Activated T-cell treated with anti-CD3 and anti-CD28 coated beads, Interleukin-2, amount 50 U/mL, for 24 hours (primary cell): ENCODE measurements around the gene PRKCZ.

Experiments
- DNase-seq: peaks from one replicate; pipeline ENCODE4 v3.0.0-alpha.2; 2020
- H3K27ac Mint-ChIP-seq: 2 replicates; pipeline ENCODE4 v1.8.0; 2020; ENCODE audit warnings: mild to moderate bottlenecking, mixed read lengths
- H3K27me3 Mint-ChIP-seq: 2 replicates; pipeline ENCODE4 v1.8.0; 2020; ENCODE audit warnings: mixed read lengths
- H3K36me3 Mint-ChIP-seq: 2 replicates; pipeline ENCODE4 v1.8.0; 2020; ENCODE audit warnings: low read depth, mixed read lengths
- H3K4me1 Mint-ChIP-seq: 2 replicates; pipeline ENCODE4 v1.8.0; 2020; ENCODE audit warnings: low read depth, mixed read lengths
- H3K4me3 Mint-ChIP-seq: 2 replicates; pipeline ENCODE4 v1.8.0; 2020; ENCODE audit warnings: mild to moderate bottlenecking, moderate library complexity, mixed read lengths
- H3K9me3 Mint-ChIP-seq: 2 replicates; pipeline ENCODE4 v1.8.0; 2020; ENCODE audit warnings: mixed read lengths

Gene PRKCZ

GRCh38 chr1:2202008-2202575 is 151.9 kb downstream of the PRKCZ start:
- DNase-seq = no peak
- Mint-ChIP-seq H3K36me3 (no peaks in the 10 kb centered on the region), H3K4me1 (peaks cover 28% of the 10 kb centered on the region), H3K27ac (peak overlapping the region; percentile 41), H3K9me3 (no peaks in the 10 kb centered on the region), H3K27me3 (no peaks in the 10 kb centered on the region), H3K4me3 (no peak overlapping the region)

GRCh38 chr1:2202843-2203601 is 152.8 kb downstream of the PRKCZ start:
- Mint-ChIP-seq H3K36me3 (no peaks in the 10 kb centered on the region), H3K9me3 (no peaks in the 10 kb centered on the region), H3K4me1 (peaks cover 25% of the 10 kb centered on the region), H3K27me3 (no peaks in the 10 kb centered on the region), H3K27ac (no peak overlapping the region), H3K4me3 (no peak overlapping the region)
- no peak for DNase-seq

DNA sequence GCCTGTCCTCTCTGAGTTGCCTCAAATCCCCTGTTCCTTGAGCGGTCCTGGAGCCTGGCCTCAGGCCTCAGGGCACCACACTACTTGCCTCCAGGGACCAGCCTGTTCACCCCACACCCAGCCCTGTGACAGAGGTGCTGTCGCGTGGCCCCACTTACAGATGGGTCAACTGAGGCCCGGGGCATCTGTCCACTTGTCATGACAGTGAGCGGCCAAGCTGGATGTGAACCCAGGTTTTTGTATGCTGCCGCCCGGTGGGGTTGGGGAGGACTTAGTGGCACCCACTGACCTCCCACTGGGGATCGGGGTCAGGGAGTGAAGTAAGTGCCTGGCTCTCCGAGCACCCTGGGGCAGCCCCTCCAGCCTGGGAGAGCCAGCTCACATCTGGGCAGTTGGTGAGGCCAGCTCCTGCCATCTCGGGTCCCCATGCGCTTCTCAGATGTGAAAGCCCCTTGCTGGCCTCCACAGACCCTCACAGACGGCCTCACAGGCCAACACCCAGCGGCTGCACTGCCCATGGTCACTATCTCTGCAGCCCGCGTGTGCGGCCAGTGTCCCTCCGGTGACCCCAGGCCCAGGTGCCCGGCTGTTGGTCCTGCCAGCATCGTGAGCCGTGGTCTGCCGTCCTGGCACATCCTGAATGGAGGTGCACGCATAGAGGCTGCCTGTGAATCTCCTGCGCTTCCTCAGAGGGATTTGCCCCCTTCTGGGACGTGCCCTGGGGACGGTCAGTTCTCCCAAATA is 153.6 kb downstream of the PRKCZ start:
- no peaks in the 10 kb centered on the region for H3K9me3 Mint-ChIP-seq
- DNase-seq = no peak
- H3K4me1 Mint-ChIP-seq = peaks cover 16% of the 10 kb centered on the region
- no peaks in the 10 kb centered on the region for H3K27me3 Mint-ChIP-seq
- no peaks in the 10 kb centered on the region for H3K36me3 Mint-ChIP-seq
- no peak overlapping the region for H3K27ac Mint-ChIP-seq
- no peak overlapping the region for H3K4me3 Mint-ChIP-seq

DNA sequence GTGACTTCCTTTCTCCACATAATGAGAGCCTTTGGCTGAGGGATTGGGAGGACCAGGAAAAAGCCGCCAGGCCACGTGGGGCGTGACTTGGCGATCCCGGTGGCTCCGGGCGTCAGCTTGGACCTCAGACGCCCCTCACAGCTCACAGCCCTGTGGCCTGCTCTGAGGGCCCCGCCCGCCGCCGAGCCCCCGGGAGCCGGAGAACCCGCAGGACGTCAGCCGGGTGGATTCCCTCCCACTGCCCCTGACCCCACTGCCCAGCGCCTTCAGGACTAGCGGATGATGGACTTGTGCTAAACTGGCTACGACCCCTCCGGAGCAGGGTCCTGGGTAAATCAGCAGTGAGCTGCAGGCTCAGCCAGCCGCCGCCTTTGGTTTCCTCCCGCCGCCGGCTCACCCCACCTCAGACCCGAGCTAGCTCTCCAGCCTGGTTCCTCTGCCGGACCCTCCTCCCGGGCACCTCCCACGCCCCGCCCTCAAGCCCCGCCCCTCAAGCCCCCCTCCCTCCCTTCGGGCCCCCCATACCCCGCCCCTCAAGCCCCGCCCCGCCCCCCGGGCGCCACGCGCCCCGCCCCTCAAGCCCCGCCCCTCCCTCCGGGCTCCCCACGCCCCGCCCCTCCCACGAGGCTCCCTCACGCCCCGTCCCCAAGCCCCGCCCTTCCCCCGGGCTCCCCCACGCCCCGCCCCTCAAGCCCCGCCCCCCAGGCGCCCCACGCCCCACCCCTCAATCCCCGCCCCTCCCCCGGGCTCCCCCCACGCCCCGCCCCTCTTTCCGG is 154.4 kb downstream of the PRKCZ start:
- no peak overlapping the region for H3K27ac Mint-ChIP-seq
- no peak for DNase-seq
- peaks cover 9% of the 10 kb centered on the region for H3K4me1 Mint-ChIP-seq
- H3K9me3 Mint-ChIP-seq = no peaks in the 10 kb centered on the region
- peak overlapping the region; percentile 36 for H3K4me3 Mint-ChIP-seq
- H3K27me3 Mint-ChIP-seq = no peaks in the 10 kb centered on the region
- H3K36me3 Mint-ChIP-seq = no peaks in the 10 kb centered on the region

DNA sequence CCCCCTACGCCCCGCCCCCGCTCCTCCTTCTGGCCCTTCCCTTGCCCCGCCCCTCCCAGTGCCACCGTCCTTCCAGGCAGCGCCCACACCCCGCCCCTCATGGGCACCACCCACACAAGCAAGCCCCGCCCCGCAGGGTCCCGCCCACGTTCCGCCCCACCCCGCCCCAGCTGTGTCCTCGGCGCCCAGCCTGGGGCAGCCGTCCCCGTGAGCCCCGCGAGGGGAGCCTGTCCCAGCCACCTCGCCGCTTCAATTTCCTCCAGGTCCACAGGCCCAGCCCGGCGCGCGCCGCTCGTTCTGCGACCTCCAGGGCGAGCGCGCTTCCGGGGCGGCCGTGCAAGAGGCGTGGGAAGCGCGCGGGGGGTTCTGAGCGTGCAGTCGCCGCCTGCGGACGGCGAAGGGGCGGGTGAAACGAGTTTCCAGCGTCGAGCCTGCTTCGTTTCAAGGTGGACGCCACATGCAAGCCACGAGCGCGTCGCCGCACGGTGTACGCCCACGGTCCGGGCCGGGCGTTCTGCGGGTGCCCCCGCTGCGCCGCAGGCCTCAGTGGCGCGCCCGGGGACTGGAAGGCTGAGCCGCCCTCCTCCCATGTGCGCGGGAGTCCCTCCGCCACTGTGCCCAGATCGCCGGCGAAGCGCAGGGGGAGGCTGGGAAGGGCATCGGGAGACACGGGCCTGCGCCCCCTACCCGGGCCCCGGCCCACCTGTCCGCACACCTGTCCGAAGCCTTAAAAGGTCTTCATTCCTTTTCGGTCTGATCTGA is 155.2 kb downstream of the PRKCZ start:
- Mint-ChIP-seq H3K27ac (no peak overlapping the region), H3K27me3 (no peaks in the 10 kb centered on the region)

GRCh38 chr1:2206813-2207487 is 156.7 kb downstream of the PRKCZ start:
- Mint-ChIP-seq H3K4me1 (peaks cover 5% of the 10 kb centered on the region), H3K4me3 (no peak overlapping the region), H3K27ac (no peak overlapping the region), H3K36me3 (no peaks in the 10 kb centered on the region), H3K9me3 (no peaks in the 10 kb centered on the region), H3K27me3 (no peaks in the 10 kb centered on the region)
- no peak for DNase-seq

More for the DNA sequence above, 155.2 kb downstream of the PRKCZ start:
- peaks cover 5% of the 10 kb centered on the region for H3K4me1 Mint-ChIP-seq
- H3K36me3 Mint-ChIP-seq = no peaks in the 10 kb centered on the region
- peak overlapping the region; percentile 46 for H3K4me3 Mint-ChIP-seq
- H3K9me3 Mint-ChIP-seq = no peaks in the 10 kb centered on the region
- peak; percentile 92 for DNase-seq

DNA sequence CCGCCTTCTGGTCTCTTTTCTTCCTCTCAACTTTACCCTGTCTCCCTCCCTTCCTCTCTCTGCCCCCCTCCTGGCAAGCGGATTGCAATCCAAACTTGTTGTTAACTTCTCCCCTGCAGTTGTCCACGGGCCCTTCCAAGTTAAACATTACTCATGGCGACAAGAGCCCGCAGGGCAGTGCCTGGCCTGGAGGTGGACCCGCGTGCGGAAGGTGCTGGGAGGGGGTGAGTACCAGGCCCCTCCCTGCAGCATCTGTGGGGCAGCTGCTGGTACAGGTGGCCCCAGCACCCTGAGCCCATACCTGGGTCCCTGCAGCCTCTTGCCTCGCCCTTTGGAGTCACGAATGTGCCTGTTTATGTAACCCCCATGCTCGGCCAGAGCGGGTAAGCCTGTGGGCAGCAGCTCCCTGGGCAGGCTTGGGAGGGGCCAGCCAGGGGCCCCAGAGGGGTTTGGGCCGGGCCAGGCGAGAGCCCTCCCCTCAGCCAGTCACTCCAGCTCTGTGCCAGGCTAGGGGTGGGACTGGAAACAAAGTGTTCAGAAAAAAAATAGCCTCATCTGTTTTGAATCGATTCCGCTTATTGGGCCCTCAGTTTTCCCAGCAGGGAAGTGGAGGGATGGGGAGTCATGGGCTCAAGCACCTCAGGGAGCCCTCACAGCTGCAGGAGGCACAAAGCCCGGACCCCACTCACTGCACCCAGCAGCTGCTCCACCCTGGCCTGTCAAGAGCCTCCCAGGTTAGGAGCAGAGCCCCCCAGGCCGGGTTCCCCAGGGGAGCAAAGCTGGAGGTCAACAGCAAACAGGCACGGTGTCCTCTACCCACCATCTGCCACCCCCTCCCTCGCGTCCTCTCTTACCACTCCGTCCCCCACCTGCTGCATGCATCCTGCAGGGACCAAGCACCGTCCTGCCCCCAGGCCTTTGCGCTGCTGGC is 158.4 kb downstream of the PRKCZ start:
- H3K27ac Mint-ChIP-seq = no peak overlapping the region
- H3K36me3 Mint-ChIP-seq = no peaks in the 10 kb centered on the region
- H3K27me3 Mint-ChIP-seq = no peaks in the 10 kb centered on the region
- DNase-seq = no peak
- no peaks in the 10 kb centered on the region for H3K9me3 Mint-ChIP-seq
- H3K4me1 Mint-ChIP-seq = peaks cover 13% of the 10 kb centered on the region
- no peak overlapping the region for H3K4me3 Mint-ChIP-seq

DNA sequence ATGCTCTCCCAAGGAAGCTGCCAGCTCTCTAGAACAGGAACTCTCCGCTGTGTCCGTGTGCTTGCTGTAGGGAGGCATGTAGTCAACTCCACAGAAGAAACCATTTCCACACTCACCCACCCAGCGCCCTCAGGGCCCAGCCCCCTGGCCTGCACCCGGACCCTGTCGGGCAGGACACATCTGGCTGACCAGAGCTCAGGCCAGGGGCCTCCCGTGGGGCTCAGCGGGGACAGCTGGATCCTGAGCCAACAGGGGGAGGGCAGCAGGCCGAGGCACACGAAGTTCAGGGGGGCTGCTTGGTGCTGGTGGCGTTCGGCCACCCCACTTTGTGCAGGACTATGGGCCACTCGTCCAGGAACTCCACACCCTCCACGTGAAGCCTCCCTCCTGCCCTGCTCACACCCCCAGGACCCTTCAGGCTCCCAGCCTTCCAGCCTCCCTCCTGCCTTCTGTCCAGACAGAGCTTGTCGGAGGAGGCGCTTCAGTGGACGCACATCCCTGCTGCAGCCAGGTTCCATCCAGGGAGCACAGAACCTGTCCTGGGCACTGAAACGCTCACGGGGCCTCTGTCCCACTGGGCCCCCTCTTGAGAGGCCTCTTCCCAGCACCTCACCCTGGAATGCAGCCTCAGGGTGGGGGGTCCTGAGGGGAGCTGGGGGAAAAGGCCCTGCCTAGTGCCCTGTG is 159.3 kb downstream of the PRKCZ start:
- DNase-seq = no peak
- H3K36me3 Mint-ChIP-seq = no peaks in the 10 kb centered on the region
- no peaks in the 10 kb centered on the region for H3K27me3 Mint-ChIP-seq
- peaks cover 9% of the 10 kb centered on the region for H3K4me1 Mint-ChIP-seq
- H3K9me3 Mint-ChIP-seq = no peaks in the 10 kb centered on the region
- H3K27ac Mint-ChIP-seq = no peak overlapping the region
- H3K4me3 Mint-ChIP-seq = no peak overlapping the region

GRCh38 chr1:2210084-2210653 is 160.0 kb downstream of the PRKCZ start:
- Mint-ChIP-seq H3K27me3 (no peaks in the 10 kb centered on the region), H3K4me1 (peaks cover 9% of the 10 kb centered on the region), H3K27ac (no peak overlapping the region), H3K4me3 (no peak overlapping the region), H3K36me3 (no peaks in the 10 kb centered on the region), H3K9me3 (no peaks in the 10 kb centered on the region)
- no peak for DNase-seq

- no peaks in the 10 kb centered on the region for H3K36me3 Mint-ChIP-seq
- peaks cover 9% of the 10 kb centered on the region for H3K4me1 Mint-ChIP-seq
- no peak for DNase-seq
- no peaks in the 10 kb centered on the region for H3K27me3 Mint-ChIP-seq
- no peak overlapping the region for H3K27ac Mint-ChIP-seq
- H3K9me3 Mint-ChIP-seq = no peaks in the 10 kb centered on the region
- H3K4me3 Mint-ChIP-seq = no peak overlapping the region
These were observed 160.6 kb downstream of the PRKCZ start for GRCh38 chr1:2210786-2211185.

DNA sequence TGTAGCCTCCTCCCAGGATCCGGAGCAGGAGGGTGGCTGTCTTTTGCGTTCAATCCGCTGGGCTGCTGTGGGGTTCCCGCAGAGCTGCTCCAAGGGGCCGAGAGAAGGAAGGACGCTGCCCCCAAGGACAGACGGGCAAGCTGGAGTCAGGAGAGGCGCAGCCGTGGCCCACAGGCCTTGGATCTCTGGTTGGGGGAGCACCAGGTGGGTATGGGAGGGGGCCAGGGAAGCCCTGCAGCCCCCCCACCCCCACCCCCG is 162.0 kb downstream of the PRKCZ start:
- Mint-ChIP-seq H3K9me3 (no peaks in the 10 kb centered on the region), H3K36me3 (no peaks in the 10 kb centered on the region), H3K4me1 (peaks cover 8% of the 10 kb centered on the region), H3K4me3 (no peak overlapping the region), H3K27ac (no peak overlapping the region), H3K27me3 (no peaks in the 10 kb centered on the region)
- no peak for DNase-seq
